K562 (cell line): ENCODE data around the gene OST4. TPM values are rescaled to one million over a fixed set of nuclear protein-coding genes. Genes with fewer than 3 reads are reported as not detected.

Experiments
- EZH2 ChIP-seq: IDR thresholded peaks from 2 replicates; pipeline ENCODE4 v1.6.1; 2012; ENCODE audit warnings: low read depth, mild to moderate bottlenecking, inconsistent platforms, low read length, borderline replicate concordance
- NCOA6 ChIP-seq: fragments of 450-650 bp; IDR thresholded peaks from 2 replicates; pipeline ENCODE4 v1.6.1; 2017; ENCODE audit warnings: mild to moderate bottlenecking
- NR1H2 ChIP-seq: sonication (generic); formaldehyde crosslinking; IDR thresholded peaks from 2 replicates; pipeline ENCODE4 v1.4.0; 2020; ENCODE audit warnings: mild to moderate bottlenecking, missing genetic modification reagents
- RFX1 ChIP-seq: fragments of 450-650 bp; IDR thresholded peaks from 2 replicates; pipeline ENCODE4 v1.6.1; 2016; ENCODE audit warnings: mild to moderate bottlenecking, moderate library complexity
- SMARCA4 ChIP-seq: fragments of 450-650 bp; IDR thresholded peaks from 2 replicates; pipeline ENCODE4 v1.6.1; 2016
- ZBTB7A ChIP-seq: IDR thresholded peaks from 2 replicates; pipeline ENCODE4 v1.6.1; 2011; ENCODE audit warnings: low read depth, mild to moderate bottlenecking, low read length, moderate library complexity, borderline replicate concordance; ENCODE audit not compliant: control insufficient read depth
- ZNF324 ChIP-seq: fragments of 250-450 bp; sonication (Bioruptor Pico); IDR thresholded peaks from 2 replicates; pipeline ENCODE4 v1.4.0; 2020; ENCODE audit warnings: mild to moderate bottlenecking
- polyA plus RNA-seq, 8 experiments: library from polyadenylated mRNA; depleted of rRNA in 4 of 8; stranded (reverse) in 5 of 8; unstranded in 3 of 8; fragments of >200 nt; fragmentation: Nextera tagmentation in 2 of 8; fragmentation: Illumina TruSeq in 1 of 8; extraction: Ambion mirVana in 2 of 8; extraction: Trizol in 1 of 8; gene quantifications; 2 replicates each; pipeline versions ENCODE4 v1.2.1 to v1.2.3, GENCODE V29; 2011 to 2014; ENCODE audit warnings: inconsistent platforms in 1 of 8, missing spikeins in 1 of 8
- total RNA-seq, 7 experiments: library from RNA; depleted of rRNA in 6 of 7; stranded (reverse); fragments of >200 nt in 6 of 7; fragmentation: Illumina TruSeq in 2 of 7; extraction: Trizol in 2 of 7; gene quantifications; 2 replicates each; pipeline versions ENCODE4 v1.2.1 to v1.2.3, GENCODE V29; 2011 to 2021; ENCODE audit warnings: low replicate concordance in 1 of 7
- TF ChIP-seq, protein P1 (sequence below), 2 experiments: fragments of 450-650 bp in 1 of 2; IDR thresholded peaks; 2 replicates each; pipeline ENCODE4 v1.6.1; 2011 to 2017; ENCODE audit warnings: low read depth in 2 of 2, antibody characterized with exemption in 1 of 2, borderline replicate concordance in 1 of 2, low read length in 1 of 2, mild to moderate bottlenecking in 1 of 2, mixed read lengths in 1 of 2; ENCODE audit not compliant: control insufficient read depth in 1 of 2
- TF ChIP-seq, protein P2 (sequence below): fragments of 250-450 bp; sonication (Bioruptor Pico); IDR thresholded peaks from 2 replicates; pipeline ENCODE4 v1.9.0; 2021; ENCODE audit warnings: mild to moderate bottlenecking
- TF ChIP-seq, protein P3 (sequence below): fragments of 150-350 bp; IDR thresholded peaks from 2 replicates; pipeline ENCODE4 v1.6.1; 2014; ENCODE audit warnings: low read depth, mild to moderate bottlenecking, low read length, borderline replicate concordance
- TF ChIP-seq, protein P4 (sequence below), 2 experiments: fragments of 450-650 bp; formaldehyde crosslinking in 1 of 2; IDR thresholded peaks; 2 replicates each; pipeline versions ENCODE4 v1.4.0 to v1.6.1; 2014 to 2020; ENCODE audit warnings: mild to moderate bottlenecking in 2 of 2, borderline replicate concordance in 1 of 2, low read depth in 1 of 2

Gene OST4
- total and polyA plus RNA-seq, 9 of the 15 experiments (the other 6 are each of a cell fraction or from before 2014, with no cell fraction given), result 186 to 1,155 (median 355) TPM

DNA sequence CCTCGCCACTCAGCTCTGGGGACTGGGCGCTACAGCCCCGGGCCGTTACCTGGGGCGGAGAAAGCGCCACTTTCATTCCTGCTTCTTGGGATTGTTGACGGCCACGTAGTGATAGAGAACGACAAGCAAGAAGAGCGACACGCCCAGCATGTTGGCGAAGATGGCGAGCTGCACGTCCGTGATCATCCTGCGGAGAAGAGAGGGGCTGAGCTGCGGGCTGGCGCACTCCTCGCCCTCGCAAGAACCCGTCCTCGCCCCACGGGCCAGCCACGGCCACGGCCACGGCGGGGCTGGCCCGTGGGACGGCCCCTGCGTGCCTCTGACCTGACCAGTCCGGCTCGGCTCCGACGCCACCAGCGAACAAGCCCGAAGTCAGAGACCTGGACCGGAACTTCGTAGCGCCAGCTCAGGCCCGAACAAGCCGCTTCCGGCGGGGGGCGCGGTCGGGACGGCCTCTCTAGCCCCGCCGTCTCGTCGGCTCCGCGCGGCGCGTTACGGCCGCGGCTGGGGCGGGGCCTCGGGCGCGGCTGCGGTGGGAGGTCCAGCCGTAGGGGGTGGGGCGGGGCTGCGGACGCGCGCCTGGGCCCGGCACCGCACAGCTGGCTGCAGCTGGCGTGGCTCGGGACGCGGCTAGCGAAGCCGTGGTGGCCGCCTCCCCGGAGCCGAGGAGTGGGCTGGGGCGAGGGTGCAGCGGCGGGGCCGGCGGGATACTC, at the start of gene OST4 (continued):
- TF ChIP-seq, protein P1, sequence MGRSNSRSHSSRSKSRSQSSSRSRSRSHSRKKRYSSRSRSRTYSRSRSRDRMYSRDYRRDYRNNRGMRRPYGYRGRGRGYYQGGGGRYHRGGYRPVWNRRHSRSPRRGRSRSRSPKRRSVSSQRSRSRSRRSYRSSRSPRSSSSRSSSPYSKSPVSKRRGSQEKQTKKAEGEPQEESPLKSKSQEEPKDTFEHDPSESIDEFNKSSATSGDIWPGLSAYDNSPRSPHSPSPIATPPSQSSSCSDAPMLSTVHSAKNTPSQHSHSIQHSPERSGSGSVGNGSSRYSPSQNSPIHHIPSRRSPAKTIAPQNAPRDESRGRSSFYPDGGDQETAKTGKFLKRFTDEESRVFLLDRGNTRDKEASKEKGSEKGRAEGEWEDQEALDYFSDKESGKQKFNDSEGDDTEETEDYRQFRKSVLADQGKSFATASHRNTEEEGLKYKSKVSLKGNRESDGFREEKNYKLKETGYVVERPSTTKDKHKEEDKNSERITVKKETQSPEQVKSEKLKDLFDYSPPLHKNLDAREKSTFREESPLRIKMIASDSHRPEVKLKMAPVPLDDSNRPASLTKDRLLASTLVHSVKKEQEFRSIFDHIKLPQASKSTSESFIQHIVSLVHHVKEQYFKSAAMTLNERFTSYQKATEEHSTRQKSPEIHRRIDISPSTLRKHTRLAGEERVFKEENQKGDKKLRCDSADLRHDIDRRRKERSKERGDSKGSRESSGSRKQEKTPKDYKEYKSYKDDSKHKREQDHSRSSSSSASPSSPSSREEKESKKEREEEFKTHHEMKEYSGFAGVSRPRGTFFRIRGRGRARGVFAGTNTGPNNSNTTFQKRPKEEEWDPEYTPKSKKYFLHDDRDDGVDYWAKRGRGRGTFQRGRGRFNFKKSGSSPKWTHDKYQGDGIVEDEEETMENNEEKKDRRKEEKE (IDR thresholded peaks at IDR 0.05; ENCODE audit: borderline replicate concordance in 1 of 2, control insufficient read depth in 1 of 2, low read depth in 2 of 2, low read length in 1 of 2), result no peak; a peak in 1 of 4 replicates
- TF ChIP-seq ZBTB7A (peak; percentile 59; the same call in 1 of the 2 replicates), RFX1 (no peak), NR1H2 (peak; percentile 61; the same call in 1 of the 2 replicates), NCOA6 (no peak), EZH2 (no peak), ZNF324 (CRISPR knock-in tag) (no peak), SMARCA4 (0 out of 2 replicates have a peak, but pooled peaks have one; percentile 20)
- TF ChIP-seq, protein P2, sequence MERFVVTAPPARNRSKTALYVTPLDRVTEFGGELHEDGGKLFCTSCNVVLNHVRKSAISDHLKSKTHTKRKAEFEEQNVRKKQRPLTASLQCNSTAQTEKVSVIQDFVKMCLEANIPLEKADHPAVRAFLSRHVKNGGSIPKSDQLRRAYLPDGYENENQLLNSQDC (CRISPR knock-in tag), result no peak
- TF ChIP-seq, protein P3, sequence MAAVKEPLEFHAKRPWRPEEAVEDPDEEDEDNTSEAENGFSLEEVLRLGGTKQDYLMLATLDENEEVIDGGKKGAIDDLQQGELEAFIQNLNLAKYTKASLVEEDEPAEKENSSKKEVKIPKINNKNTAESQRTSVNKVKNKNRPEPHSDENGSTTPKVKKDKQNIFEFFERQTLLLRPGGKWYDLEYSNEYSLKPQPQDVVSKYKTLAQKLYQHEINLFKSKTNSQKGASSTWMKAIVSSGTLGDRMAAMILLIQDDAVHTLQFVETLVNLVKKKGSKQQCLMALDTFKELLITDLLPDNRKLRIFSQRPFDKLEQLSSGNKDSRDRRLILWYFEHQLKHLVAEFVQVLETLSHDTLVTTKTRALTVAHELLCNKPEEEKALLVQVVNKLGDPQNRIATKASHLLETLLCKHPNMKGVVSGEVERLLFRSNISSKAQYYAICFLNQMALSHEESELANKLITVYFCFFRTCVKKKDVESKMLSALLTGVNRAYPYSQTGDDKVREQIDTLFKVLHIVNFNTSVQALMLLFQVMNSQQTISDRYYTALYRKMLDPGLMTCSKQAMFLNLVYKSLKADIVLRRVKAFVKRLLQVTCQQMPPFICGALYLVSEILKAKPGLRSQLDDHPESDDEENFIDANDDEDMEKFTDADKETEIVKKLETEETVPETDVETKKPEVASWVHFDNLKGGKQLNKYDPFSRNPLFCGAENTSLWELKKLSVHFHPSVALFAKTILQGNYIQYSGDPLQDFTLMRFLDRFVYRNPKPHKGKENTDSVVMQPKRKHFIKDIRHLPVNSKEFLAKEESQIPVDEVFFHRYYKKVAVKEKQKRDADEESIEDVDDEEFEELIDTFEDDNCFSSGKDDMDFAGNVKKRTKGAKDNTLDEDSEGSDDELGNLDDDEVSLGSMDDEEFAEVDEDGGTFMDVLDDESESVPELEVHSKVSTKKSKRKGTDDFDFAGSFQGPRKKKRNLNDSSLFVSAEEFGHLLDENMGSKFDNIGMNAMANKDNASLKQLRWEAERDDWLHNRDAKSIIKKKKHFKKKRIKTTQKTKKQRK, result no peak
- TF ChIP-seq, protein P4, sequence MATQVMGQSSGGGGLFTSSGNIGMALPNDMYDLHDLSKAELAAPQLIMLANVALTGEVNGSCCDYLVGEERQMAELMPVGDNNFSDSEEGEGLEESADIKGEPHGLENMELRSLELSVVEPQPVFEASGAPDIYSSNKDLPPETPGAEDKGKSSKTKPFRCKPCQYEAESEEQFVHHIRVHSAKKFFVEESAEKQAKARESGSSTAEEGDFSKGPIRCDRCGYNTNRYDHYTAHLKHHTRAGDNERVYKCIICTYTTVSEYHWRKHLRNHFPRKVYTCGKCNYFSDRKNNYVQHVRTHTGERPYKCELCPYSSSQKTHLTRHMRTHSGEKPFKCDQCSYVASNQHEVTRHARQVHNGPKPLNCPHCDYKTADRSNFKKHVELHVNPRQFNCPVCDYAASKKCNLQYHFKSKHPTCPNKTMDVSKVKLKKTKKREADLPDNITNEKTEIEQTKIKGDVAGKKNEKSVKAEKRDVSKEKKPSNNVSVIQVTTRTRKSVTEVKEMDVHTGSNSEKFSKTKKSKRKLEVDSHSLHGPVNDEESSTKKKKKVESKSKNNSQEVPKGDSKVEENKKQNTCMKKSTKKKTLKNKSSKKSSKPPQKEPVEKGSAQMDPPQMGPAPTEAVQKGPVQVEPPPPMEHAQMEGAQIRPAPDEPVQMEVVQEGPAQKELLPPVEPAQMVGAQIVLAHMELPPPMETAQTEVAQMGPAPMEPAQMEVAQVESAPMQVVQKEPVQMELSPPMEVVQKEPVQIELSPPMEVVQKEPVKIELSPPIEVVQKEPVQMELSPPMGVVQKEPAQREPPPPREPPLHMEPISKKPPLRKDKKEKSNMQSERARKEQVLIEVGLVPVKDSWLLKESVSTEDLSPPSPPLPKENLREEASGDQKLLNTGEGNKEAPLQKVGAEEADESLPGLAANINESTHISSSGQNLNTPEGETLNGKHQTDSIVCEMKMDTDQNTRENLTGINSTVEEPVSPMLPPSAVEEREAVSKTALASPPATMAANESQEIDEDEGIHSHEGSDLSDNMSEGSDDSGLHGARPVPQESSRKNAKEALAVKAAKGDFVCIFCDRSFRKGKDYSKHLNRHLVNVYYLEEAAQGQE (IDR thresholded peaks at IDR 0.05; ENCODE audit: borderline replicate concordance), result peak; percentile 67
- TF ChIP-seq, protein P4 (CRISPR knock-in tag; IDR thresholded peaks at IDR 0.05; ENCODE audit: low read depth), result no peak
